ENCODE measurements around the gene OSGIN1.

The OSGIN1 gene

DNA sequence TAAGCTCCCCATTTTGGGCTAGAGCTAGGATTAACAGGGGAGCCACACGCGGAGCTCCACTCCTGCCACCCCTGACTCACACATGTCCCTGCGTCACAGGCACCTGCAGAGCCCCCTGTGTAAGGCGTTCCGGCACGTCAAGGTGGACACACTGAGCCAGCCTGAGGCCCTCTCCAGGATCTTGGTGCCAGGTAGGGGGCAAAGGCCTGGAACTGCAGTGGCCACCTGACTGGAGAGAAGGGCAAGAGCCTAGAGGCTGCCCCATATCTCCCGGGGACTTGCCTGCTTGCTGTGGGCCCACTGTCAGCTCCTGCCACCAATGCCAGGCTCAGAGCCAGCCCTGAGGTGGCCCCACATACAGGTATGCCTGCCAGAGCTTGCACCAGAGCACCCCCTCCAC is 48.7 kb downstream of the OSGIN1 start:
- no peak for DNase-seq (ENCODE audit: low read depth, low spot score)

DNA sequence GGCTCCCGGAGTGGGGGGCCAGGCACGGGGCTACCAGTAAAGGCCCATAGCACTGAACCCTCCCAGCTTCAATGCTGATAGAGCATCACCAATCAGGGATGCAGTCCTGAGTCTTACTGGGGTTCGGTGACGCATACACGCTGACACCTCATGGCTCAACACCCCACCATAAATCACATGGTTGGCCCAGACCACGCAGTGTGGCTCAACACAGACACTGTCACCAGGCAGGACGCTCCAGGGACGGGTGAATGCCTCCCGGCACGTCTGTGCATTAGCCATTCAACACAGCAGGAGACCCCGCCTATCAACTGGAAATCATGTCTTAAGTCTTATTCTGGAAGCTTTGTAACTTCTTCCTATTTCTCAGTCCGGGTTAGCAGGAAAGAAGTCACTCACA is 50.0 kb downstream of the OSGIN1 start:
- no peak for DNase-seq (ENCODE audit: low read depth, low spot score)

DNA sequence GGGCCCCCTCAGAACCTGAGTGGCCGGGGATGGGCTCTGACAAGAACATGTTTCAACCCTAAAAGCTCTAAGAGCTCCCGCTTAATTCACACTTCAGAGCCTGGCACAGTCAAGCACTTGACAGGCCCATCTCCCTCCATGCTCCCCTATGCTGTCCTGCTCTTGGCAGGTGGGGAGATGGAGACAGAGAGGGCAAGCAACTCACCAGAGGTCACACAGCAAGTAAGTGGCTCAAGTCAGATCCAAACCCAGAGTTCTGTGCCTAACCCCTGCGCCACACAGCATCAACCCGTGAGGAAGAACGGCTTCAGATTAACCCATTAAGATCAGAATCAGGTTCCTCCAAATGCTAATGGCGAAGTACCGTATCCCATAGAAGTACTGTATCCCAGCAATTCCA is 51.4 kb downstream of the OSGIN1 start:
- no peak for DNase-seq (ENCODE audit: low read depth, low spot score)

DNA sequence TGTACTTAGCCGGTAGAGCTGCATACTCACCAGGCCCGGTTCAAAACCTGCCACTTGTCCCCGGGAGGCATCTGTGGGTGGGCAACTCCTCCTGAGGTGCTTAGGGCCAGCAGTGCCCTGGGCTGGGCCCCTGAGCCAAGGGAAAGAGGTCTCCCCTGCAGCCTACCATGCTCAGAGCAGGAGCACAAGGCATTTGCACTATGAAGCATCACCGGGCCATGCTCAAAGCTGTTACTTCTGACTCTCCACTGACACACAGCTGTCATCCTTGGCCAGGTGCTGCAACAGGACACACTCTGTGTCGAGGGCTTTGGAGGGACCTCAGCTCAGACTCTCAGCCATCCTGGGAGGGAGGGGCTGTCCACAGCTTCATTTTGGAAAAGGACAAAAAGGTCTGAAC is 52.4 kb downstream of the OSGIN1 start:
- DNase-seq (ENCODE audit: low read depth, low spot score): no peak

DNA sequence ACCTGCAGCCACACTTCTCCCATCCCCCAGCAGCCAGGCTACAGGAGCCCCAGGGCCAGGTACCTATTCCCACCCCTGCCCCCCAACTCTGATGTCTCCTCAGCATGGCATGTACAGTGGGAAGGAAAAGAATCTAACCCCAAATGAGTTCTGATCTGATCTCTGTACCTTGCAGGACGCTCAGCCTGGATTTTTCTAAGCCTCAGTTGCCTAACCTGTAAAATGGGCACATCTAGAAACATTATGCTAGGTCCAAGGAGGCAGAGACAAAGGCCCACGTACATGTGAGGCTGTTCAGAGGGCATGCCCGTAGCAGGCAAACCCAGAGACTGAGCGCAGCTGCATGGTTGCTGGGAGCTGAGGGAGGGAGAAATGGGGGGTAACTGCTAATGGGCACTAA is 54.5 kb downstream of the OSGIN1 start:
- DNase-seq (ENCODE audit: low read depth, low spot score): no peak

DNA sequence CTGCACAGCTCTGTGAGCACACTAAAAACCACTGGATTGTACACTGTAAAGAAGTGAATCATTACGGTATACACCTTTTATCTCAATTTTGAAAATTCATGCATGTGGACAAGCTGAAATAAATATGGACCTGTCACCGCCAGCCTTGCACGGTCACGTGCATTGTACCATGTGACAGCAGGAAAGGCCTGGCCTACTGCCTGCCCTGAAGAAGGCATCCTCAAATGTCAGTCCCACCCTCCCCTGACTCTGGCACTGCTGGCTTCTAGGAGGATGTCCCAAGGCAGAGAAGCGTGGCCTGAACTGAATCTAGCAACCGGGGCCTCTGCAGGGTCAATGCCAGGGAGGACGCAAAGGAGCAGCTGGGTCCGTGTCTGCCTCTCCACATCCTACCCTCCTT is 54.9 kb downstream of the OSGIN1 start:
- no peak for DNase-seq (ENCODE audit: low read depth, low spot score)

DNA sequence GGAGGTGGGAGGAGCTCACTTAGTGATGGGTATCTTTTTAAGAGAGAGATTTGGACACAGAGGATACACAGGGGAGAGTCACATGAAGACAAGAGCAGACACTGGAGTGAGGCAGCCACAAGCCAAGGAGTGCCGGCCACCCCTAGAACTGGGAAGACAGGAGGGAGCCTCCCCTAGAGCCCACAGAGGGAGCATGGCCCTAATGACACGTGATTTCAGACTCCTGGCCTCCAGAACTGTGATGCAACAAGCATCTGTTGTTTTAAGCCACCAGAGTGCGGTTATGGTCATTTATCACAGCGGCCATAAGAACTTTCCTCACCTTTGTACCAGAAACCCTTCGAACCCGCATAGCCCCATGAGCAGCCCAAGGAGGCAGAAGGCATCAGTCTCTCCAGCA is 56.2 kb downstream of the OSGIN1 start:
- no peak for DNase-seq (ENCODE audit: low read depth, low spot score)

DNA sequence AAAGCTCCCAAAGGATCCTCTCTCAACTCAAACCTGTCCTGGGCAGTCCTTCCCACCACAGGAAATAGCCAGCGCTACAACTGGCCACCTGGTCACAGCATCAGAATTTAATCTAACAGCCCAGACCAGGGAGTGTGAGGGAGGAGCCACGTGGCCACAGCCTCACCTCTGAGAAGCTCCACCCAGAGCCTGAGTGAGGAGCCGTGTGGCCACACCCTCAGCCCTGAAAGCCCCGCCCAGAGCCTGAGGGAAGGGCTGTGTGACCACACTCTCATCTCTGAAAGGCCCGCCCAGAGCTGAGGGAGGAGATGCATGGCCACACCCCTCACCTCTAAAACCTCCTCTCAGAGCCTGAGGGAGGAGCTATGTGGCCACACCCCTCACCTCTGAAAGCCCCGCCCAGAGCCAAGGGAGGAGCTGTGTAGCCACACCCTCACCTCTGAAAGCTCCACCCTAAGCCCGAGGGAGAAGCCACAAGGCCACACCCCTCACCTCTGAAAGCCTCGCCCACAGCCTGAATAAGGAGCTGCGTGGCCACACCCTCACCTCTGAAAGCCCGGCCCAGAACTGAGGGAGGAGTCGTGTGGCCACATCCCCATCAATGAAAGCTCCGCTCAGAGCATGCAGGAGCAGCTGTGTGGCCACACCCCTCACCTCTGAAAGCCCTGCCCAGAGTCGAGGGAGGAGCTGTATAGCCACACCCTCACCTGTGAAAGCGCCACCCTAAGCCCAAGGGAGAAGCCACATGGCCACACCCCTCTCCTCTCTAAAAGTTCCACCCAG is 60.9 kb downstream of the OSGIN1 start:
- DNase-seq (ENCODE audit: low read depth, low spot score): no peak

DNA sequence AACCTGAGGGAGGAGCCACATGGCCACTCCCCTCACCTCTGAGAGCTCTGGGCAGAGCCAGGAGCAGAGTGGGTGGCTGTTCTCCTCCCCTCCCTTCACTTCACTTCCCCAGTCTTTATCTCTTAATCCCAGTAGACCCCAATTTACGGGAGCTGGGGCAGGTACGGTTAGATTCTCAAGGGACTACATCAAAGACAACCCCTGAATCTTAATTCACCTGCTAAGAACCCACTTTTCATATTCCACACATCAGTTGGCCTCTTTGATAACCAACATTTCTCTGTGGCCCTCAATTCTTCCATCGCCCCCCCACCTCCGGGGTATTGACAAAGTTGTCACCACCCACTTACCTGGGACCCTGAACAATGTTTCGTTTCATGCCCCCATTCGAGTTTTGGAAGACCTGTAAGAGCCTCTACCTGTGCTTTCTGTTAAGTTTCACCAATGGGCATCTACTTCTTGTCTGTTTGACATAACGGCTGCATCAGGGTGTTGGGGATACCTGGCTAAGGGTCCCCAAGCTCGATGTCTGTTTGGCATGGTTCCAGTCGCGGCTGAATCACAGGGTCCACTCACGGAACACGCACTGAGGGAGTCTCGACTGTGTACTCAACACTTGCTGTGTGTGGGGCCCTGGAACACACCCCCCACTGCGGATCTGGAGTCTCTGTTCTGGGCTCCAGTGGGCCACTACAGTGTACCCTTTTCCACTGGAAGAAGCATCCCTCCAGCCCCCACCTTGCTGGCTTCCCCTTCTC is 61.7 kb downstream of the OSGIN1 start:
- DNase-seq (ENCODE audit: low read depth, low spot score): no peak

DNA sequence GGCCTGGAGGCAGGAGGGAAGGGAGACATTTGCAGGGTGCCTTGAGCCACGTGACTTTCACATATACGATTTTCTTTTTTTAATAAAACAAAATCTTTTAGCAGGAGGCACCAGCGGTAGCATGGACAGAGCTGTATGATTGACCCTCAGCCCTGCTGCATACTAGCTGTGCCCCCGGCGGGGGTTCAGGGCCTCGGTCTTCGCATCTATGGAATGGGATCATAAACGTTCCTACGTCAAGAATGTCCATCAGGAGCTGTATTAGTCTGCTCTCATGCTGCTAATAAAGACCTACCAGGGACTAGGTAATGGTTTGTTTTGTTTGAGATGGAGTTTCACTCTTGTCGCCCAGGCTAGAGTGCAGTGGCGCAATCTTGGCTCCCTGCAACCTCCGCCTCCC is 62.4 kb downstream of the OSGIN1 start:
- no peak for DNase-seq (ENCODE audit: low read depth, low spot score)

Data from smooth muscle cell of the brain vasculature (primary cell).